Superior temporal gyrus (tissue), 1 donor: Measurements from ENCODE around the gene SH3RF2.
"Not testable (repeated sequence)": the region's sequence is repeated elsewhere in the genome, so short reads cannot be mapped to it uniquely, and the experiment has no call there.

Experiments
- DNase-seq: peaks from one replicate; pipeline ENCODE4 v3.0.0-alpha.2; 2016; ENCODE audit errors: extremely low spot score

SH3RF2 gene, protein sequence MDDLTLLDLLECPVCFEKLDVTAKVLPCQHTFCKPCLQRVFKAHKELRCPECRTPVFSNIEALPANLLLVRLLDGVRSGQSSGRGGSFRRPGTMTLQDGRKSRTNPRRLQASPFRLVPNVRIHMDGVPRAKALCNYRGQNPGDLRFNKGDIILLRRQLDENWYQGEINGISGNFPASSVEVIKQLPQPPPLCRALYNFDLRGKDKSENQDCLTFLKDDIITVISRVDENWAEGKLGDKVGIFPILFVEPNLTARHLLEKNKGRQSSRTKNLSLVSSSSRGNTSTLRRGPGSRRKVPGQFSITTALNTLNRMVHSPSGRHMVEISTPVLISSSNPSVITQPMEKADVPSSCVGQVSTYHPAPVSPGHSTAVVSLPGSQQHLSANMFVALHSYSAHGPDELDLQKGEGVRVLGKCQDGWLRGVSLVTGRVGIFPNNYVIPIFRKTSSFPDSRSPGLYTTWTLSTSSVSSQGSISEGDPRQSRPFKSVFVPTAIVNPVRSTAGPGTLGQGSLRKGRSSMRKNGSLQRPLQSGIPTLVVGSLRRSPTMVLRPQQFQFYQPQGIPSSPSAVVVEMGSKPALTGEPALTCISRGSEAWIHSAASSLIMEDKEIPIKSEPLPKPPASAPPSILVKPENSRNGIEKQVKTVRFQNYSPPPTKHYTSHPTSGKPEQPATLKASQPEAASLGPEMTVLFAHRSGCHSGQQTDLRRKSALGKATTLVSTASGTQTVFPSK

GRCh38 chr5:145936401-145937131 is at the start of gene SH3RF2:
Gene SH3RF2, plus strand, starts transcription at chr5:145936578. Its CDS starts 1,351 bp downstream, at chr5:145937929.
- no peak for DNase-seq

DNA sequence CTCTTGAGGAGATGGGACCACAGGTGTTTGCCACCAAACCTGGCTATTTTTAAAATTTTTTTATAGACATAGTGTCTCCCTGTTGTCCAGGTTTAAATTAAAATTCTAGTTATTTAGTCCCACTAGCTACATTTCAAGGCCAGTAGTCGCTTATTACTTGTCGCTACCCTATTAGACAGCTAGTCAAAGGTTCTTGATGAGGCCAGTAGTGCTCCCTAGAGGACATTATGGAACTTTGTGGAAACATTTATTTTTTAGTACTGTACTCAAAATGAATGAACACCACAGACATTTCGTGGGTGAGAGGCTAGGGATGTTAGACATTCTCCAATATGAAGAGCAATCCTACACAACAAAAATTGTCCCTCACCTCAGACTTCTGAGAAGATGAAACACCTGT is 49.2 kb upstream of the SH3RF2 start:
- no peak for DNase-seq

DNA sequence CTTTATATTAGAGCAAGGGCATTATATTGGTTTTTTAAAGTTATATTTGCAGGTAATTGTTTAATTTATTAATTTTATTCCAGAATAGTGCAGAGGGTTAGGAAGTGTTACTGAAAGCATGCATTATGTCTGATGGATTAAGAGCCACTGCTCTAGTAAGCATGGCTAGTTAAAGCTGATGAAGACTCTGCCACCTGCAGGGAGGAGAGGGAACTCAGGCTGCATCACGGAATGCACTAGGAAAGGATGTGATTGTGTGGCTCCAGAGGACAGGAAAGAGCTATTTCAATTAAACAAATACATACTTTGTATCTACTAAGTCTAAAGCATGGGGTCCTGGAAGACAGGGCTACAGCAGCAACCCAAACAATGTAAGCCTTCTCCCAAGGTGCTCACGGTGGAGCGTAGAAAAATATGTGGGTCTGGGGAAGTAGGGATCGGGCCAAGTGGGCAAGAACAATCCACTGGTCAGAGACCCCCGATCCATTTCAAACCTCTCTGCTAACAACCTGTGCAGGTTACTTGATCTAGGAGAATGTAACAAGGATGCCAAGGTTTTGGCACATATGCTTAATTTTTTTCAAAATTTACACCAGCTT is 48.3 kb upstream of the SH3RF2 start:
- DNase-seq: no peak

- no peak for DNase-seq
These were observed 46.8 kb upstream of the SH3RF2 start for GRCh38 chr5:145889611-145890010.

- not testable (repeated sequence) for DNase-seq
These were observed 45.0 kb upstream of the SH3RF2 start for GRCh38 chr5:145891378-145891777.

- no peak for DNase-seq
These were observed 38.2 kb upstream of the SH3RF2 start for GRCh38 chr5:145898171-145898570.

DNA sequence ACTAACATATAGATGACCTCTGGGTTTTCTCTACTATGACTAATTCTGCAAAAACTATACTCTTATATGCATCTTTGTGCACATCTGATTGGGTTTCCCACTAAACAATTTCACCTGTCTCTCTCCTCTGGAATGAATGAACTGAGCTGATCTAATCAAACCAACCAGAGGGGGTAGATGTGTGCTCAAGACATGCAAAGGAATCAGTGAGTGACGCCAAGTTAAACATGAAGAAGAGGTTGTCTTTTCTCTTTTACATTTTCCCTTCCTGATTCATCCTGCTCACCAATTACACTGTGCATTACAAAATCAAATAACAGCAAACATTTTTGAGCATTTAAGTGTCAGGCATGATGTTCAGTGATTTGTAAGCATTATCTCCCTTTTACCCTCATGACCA is 34.0 kb upstream of the SH3RF2 start:
- DNase-seq: no peak

GRCh38 chr5:145903113-145903512 is 33.3 kb upstream of the SH3RF2 start:
- DNase-seq: no peak

DNA sequence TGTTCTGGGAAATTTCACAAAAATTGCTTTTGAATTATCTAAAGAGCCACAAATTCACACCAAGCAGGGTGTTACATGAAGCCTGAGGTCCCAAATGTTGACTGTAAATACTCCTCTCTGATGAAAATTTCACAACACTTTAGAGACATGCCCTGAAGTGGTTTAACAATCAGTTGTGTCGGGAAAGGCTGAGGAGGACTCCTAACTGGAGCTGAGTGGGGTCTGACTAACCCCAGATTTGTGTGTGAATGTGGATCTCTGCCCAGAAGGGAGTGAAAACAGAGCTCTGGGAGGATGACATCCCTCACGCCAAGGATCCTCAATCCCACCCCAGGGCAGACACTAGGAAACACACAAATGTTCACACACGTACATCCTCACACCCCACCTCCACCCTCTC is 32.5 kb upstream of the SH3RF2 start:
- no peak for DNase-seq

DNA sequence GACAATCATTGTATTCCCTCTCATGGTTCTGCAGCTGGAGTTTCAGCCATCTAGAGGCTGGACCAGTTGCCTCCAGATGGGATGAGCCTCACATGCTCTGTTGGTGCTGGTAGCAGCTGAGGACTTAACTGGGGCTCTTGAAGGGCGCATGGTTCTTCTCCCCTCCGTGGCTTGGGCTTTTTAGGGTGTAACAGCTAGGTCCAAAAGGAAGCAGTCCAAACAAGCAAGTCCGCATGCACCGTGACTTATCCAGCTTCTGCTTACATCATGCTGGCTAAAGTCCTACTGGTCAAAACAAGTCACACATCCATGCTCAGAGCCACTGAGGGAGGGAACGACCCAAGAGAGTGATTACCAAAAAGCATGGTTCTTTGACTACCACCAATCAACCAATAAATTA is 31.6 kb upstream of the SH3RF2 start:
- DNase-seq: no peak

DNA sequence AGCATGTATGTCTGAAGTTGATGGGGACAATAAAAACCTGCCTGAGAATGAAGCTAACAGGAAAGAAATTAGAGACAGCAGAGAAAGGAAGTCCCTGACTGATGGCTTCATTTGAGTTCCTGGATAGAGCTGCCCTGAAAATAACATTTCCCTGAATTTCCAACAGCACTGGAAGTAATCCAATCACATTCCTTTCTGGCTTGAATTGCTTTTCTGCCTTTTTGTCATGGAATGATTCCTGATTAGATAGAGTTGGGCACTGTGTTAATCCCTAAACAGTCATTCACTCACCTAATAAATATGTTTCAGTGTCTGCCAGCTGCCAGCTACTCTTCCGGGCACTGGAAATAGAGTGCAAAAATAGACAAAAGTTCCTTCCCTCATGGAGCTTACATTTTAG is 30.0 kb upstream of the SH3RF2 start:
- no peak for DNase-seq

GRCh38 chr5:145908206-145908960 is 28.0 kb upstream of the SH3RF2 start:
- no peak for DNase-seq

DNA sequence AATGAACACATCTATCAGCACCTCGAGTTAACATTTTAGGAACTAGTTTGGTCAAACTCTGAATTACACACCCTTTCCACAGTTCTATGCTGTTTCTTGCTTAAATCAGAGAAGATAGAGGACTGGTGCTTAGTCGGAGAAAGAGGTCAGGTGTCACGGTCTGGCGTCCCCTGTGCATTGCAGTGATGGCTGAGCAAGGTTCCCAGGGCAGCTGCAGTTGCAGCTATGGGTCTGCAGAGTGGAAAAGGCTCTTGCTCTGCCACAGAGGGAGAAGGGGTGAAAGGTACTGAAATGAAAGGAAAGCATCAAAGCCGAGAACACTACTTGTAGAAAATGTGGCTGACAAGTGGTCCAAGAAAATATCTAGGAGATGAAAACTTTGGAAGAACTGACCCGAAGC is 25.2 kb upstream of the SH3RF2 start:
- no peak for DNase-seq

- DNase-seq: no peak
These were observed 24.4 kb upstream of the SH3RF2 start for GRCh38 chr5:145912019-145912418.

GRCh38 chr5:145912594-145912993 is 23.8 kb upstream of the SH3RF2 start:
- no peak for DNase-seq

- DNase-seq: no peak
These were observed 22.7 kb upstream of the SH3RF2 start for GRCh38 chr5:145913701-145914100.

DNA sequence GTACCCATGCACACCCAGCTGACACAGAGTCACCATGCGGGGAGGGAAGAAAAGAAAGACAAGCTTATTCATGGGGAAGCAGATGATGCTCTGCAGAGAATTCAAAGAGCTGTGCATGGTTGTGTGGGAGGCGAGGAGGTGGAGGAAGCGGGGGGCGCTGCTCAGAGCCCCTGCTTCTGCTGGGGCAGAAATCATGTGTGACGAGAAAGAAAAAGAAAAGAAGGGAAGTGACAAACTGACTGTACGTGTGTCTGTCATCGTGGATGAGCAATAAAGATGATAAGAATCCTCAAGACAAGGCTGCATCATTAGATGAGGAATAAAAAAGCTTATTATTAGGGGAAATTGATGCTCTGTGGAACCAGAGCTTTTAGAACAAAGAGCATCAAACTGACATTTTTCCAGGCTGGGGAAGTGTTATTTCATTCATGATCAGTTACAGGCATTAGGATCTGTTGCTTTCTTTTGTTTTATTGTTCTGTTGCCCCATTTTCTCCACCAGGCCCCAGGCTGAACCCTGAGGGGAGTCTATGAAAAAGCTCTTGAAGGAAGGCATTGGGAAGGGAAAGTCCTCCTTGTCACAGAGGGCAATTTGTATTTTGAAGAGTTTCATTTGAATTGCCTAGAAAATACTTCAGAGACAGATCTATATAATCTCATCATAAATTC is 20.3 kb upstream of the SH3RF2 start:
- no peak for DNase-seq

DNA sequence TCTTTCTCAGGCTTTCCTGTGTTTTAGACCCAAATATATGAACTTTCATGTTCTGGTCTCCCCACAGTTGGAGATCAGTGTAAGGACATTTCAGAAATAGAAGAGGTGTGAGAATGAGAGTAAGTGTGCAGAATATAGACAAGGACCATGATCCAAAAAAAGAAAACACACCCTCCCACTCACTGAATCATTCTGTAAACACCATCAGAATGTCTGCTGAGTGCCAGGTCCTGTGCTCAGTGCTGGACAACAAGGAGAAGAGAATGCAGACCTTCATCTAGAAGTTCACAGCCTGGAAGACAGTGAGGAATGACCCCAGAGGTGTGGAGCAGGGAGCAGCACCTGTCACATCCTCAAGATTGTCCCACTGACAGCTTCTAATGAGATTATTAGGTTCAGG is 19.1 kb upstream of the SH3RF2 start:
- no peak for DNase-seq

GRCh38 chr5:145918397-145918796 is 18.0 kb upstream of the SH3RF2 start:
- DNase-seq: no peak

- DNase-seq: no peak
These were observed 17.0 kb upstream of the SH3RF2 start for GRCh38 chr5:145919413-145919812.
